ENCODE data around the gene APCDD1L. TPM values are rescaled to one million over a fixed set of nuclear protein-coding genes. Genes with fewer than 3 reads are reported as not detected.

The APCDD1L gene
- total and polyA plus RNA-seq, 8 donors, result 0.09 to 0.23 (median 0.13) TPM; not detected in 1

- Histone ChIP-seq H3K4me1 (no peaks in the 10 kb centered on the region), H3K36me3 (no peaks in the 10 kb centered on the region), H3K9me3 (peaks cover 4 to 39% of the 10 kb centered on the region in 2 donors), H3K4me3 (no peak overlapping the region), H3K27ac (no peak overlapping the region), H3K27me3 (peaks cover 0 to 8% of the 10 kb centered on the region in 2 donors)
- DNase-seq (no peak), ATAC-seq (no peak)
- TF ChIP-seq CTCF (IDR thresholded peaks at IDR 0.05), result no peak
- intact Hi-C loops (cut with DNase I), result no loop called here
Measured at GRCh38 chr20:58486207-58486606, 29.0 kb downstream of the APCDD1L start.

DNA sequence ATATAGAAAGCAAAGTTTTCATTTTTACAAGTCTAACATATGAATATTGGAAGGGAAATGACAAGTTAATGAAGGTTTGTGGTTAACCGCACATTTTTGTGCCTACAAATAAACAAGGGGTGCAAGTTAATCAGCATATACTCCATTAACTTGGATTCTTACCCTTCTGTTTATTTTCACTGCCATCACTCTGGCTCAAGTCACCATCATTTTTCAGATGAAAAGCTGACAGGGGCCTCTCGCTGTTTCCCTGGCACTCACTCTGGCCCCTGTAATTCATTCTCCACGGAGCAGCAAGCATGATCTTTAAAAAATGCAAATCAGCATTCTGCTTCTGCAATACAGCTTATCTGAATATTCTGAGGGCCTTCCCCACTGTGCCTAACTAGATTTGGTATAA, 29.8 kb downstream of the APCDD1L start:
- no peak for TF ChIP-seq CTCF (IDR thresholded peaks at IDR 0.05)
- intact Hi-C loops (cut with DNase I), result no loop called here
- peaks cover 0 to 9% of the 10 kb centered on the region in 2 donors for H3K27me3 ChIP-seq
- no peak overlapping the region for H3K4me3 ChIP-seq
- peaks cover 4 to 39% of the 10 kb centered on the region in 2 donors for H3K9me3 ChIP-seq
- H3K4me1 ChIP-seq, result no peaks in the 10 kb centered on the region
- no peak overlapping the region for H3K27ac ChIP-seq
- H3K36me3 ChIP-seq, result no peaks in the 10 kb centered on the region
- DNase-seq, result peak in 1 of 4 donors; percentile 58
- ATAC-seq, result peak; percentile 47

DNA sequence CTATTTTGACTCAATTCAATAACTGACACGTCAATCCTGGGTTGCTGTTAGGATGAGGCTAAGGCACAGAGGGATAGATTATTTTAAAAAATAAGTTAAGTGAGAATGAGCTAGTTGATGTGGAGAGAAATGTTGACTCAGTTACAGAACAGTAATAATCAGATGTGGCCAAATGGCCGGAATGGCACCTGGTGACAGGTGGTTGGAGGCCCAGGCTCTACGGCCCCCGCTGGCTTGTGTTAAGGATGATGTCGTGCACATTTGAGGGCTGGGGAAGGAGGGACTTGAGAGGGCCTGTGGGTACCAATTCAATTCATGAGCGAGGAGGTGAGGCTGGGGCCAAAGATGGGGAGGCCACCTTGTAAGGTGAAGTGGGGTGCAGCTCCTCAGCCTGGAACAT, 31.7 kb downstream of the APCDD1L start:
- H3K36me3 ChIP-seq, result no peaks in the 10 kb centered on the region
- DNase-seq (no peak), ATAC-seq (no peak)
- peaks cover 4 to 36% of the 10 kb centered on the region in 2 donors for H3K9me3 ChIP-seq
- no peaks in the 10 kb centered on the region for H3K4me1 ChIP-seq
- no peak overlapping the region for H3K4me3 ChIP-seq
- TF ChIP-seq CTCF (IDR thresholded peaks at IDR 0.05), result no peak
- no peak overlapping the region for H3K27ac ChIP-seq
- intact Hi-C loops (cut with DNase I), result no loop called here
- peaks cover 0 to 9% of the 10 kb centered on the region in 2 donors for H3K27me3 ChIP-seq

- H3K9me3 ChIP-seq, result peaks cover 4 to 39% of the 10 kb centered on the region in 2 donors
- no peak for TF ChIP-seq CTCF (IDR thresholded peaks at IDR 0.05)
- H3K36me3 ChIP-seq, result no peaks in the 10 kb centered on the region
- no peaks in the 10 kb centered on the region for H3K4me1 ChIP-seq
- no peak for DNase-seq
- intact Hi-C loops (cut with DNase I), result no loop called here
- H3K27me3 ChIP-seq, result peaks cover 0 to 9% of the 10 kb centered on the region in 2 donors
- no peak overlapping the region for H3K4me3 ChIP-seq
- no peak overlapping the region for H3K27ac ChIP-seq
- ATAC-seq, result no peak
Measured at GRCh38 chr20:58483051-58483450, 32.1 kb downstream of the APCDD1L start.

- Histone ChIP-seq H3K4me3 (no peak overlapping the region), H3K9me3 (peaks cover 4 to 38% of the 10 kb centered on the region in 2 donors), H3K36me3 (no peaks in the 10 kb centered on the region), H3K4me1 (no peaks in the 10 kb centered on the region), H3K27me3 (peaks cover 0 to 9% of the 10 kb centered on the region in 2 donors), H3K27ac (no peak overlapping the region)
- no peak for DNase-seq
- no peak for TF ChIP-seq CTCF (IDR thresholded peaks at IDR 0.05)
- no peak for ATAC-seq
- intact Hi-C loops (cut with DNase I), result no loop called here
Measured at GRCh38 chr20:58482416-58482815, 32.8 kb downstream of the APCDD1L start.
